Posterior cingulate gyrus (tissue), 11 donors: ENCODE data around the gene KIF3A.

Experiments
- DNase-seq, 10 donors: peaks; one replicate each; pipeline versions ENCODE4 v3.0.0 to v3.0.0-alpha.2; 2020 to 2021; ENCODE audit warnings: mixed read lengths in 3 of 10
- intact Hi-C: fragments of 100-400 bp; cut with DNase I; formaldehyde crosslinking; loops from one replicate; pipeline ENCODE4 v1.15.1; 2023

Gene KIF3A

DNA sequence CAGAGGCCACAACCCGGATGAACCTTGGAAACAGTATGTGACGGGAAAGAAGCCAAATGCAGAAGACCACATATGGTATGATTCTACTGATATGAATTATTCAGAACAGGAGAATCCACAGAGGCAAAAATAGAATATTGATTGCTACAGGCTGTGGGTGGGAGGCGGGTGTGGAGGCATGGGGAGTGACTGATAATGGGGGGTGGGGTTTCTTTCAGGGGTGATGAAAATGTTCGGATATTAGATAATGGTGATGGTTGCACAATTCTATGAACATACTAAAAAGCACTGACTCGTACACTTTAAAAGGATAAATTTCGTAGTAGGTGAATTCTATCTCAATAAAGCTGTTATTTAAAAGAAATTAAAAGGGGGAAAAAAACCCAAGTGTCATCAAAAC lies 52.9 kb downstream of the KIF3A start:
- DNase-seq, result no peak
- intact Hi-C loops, result no loop called here

DNA sequence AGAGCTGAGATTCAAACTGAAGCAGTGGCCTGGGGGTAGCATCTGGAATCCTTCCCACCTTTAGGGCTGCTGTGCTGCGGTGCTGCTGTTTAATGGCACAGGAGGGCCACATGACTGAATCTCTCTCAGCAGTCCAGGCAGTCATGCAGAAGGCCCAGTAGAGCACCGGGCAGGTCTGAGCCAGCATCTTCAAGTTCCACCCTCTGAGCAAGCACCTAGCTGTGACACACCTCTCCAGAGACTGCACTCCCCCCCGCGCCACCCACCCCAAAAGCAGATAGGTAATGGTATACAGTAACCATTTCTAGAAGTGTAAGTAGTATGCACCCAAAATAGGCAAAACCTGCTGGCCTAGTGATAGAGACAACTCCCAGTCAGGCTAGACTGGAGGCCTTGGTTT lies 55.4 kb downstream of the KIF3A start:
- no peak for DNase-seq
- intact Hi-C loops, result no loop called here

DNA sequence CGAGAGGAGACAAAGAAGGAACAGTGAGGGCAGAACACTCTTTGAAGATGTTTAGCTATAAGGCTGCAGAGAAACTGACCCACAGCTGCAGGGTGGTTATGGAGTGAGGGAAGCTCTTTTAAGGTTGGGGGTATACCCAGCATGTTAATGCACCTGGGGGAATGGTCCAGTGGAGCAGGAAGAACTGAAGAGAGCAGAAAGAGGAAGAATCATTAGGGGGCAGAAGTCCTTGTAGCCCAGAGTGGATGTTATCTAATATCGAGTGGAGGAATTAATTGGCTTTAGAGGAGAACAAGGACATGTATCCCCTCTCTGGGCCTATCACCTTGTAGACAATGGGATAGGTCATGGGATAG lies 55.9 kb downstream of the KIF3A start:
- intact Hi-C loops, result no loop called here
- DNase-seq, result peak in 1 of 10 donors; percentile 24

DNA sequence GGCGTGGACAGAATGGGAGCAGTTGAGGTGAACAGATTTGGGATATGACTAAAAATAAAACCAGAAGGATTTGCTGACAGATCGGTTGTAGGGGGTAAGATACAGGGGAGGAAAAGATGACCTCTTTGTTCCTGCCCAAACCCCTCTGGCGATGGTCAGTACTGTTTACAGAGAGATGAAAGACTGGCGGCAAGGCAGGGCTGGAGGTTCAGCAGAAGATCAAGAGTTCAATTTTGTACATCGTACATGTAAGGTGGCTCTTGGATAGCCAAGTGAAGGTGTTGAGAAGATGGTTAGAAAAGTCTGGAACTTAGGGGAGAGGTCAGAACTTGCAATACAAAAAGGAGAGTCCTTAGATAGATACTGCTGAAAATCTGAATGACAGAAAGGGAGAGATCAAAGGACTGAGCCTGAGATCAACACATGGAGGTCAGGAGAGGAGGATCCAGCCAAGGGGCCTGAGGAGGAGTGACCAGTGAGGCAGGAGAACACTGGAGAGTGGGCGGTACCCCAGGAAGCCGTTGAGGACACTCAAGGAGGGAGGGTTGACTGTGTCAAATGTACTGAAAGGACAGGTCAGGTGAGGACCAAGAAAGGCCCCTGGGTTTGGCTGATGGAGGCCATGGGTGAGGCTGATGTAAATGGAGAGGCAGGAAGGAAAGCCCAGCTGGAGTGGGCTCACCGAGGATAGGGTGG lies 56.4 kb downstream of the KIF3A start:
- DNase-seq, result no peak
- intact Hi-C loops, result no loop called here

DNA sequence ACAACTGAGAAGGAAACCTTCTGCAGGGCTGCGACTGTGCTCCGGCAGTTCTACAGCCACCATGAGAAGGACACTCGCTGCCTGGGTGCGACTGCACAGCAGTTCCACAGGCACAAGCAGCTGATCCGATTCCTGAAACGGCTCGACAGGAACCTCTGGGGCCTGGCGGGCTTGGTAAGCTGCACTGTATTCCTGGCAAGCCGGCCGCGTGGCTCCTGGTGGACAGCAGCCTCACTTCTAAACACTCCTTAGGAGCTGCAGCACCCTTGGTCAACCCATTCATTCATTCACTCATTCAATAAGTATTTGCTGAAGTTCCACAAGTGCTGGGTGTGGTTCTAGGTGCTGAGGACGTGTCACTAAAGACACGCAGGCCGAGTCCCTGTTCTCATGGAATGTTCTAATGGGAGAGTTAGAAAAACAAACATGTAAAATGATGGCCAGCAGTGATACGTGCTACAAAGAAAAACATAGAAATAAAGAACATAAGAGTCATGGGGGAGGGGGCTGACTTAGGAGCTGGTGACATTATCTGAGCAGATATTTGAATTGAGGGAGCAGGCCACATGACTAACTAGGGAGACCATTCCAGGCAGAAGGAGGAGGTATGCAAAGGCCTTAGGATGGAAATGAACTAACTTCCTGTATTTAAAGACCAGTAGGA lies 57.5 kb downstream of the KIF3A start:
- intact Hi-C loops, result no loop called here
- peak in 2 of 10 donors; percentile 66 to 82 for DNase-seq

DNA sequence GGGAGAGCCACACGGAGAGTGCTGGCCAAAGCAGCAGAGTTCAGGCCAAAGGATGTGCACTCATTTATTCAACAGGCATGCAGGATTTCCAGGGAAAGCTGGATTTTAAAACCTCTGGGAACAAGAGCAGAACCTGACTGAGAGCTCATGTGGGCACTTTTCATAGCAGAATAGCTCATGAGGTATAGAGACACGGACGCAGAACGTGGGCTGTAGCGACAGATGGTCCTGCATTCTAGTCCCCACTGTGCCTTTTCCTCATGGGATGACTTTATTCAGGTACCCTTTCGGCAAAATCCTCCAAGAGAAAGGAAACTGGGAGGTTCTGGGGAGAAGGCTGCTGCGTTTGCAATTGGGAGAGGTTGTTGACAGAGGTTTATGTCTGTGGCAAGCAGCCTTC lies 58.2 kb downstream of the KIF3A start:
- intact Hi-C loops, result no loop called here
- peak in 1 of 10 donors; percentile 66 for DNase-seq

DNA sequence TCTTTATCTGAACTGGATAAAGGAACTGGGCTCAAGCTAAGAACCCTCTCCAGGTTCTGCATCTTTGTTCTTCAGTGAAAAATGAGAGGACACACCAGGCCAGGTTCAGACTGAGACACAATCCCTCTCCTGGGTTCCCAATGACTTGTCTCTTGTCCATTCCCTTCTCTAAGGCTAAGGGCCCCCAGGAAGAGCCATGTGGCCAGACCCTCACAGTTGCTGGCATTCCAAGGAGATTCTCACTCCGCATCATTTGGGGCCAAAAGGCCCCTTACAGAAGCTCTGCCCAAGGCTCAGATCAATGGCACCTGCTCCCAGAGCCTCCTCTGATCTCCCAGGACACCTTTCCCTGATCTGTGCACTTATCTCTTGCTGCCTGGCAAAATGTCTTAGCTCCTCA lies 58.6 kb downstream of the KIF3A start:
- DNase-seq, result no peak
- intact Hi-C loops, result no loop called here

DNA sequence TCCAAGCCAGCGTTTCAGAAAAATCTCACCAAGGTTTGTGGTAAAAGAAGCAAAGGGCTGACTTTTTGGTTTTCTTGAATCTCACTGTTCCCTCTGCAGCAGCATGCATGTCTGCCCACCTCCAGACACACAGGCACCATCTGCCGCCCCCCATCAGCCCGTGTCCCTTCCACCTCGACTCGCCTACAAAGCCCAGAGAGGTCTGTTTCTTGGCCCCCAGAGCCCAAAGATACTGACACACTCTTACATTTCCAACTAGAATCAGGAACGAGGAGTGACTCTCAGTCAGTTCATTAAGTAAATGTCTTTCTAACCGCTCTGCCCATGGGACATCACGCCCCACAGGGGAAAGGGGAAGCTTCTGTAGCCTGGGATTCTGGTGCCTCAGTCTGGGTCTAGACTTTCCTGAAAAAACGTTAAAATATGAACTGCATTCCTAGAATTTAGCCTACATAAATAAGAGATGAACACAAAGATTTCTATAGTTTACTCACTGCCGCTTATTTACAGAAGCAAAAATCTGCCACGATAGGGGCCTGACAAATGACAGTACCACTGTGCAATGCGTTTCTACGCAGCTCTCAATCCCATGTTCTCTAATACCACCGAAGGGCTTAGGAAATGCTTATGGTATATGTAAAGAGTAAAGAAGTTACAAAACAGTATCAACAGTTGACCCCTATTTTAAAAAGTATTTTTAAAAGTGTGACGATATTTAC lies 59.5 kb downstream of the KIF3A start:
- peak in 1 of 10 donors; percentile 25 for DNase-seq
- intact Hi-C loops, result no loop called here

DNA sequence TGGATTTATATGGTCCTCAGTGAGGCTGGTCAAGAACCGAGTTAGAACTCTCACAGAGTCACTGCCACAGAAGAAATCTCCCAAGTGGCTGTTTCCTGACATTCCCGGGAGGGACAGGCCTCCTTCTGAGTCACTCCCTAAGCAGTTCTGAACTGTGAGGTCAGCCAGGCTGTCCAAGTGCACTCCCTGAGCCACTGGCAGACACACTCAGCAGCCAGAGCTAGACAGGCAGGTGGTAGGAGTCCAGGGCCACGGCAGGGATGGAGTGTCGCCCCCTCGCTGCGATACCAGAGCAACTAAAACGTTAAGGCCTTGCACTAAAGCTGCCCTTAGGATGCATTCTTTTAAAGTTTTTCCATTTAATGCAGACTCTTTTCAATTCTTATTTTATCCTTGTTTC lies 60.2 kb downstream of the KIF3A start:
- intact Hi-C loops, result no loop called here

DNA sequence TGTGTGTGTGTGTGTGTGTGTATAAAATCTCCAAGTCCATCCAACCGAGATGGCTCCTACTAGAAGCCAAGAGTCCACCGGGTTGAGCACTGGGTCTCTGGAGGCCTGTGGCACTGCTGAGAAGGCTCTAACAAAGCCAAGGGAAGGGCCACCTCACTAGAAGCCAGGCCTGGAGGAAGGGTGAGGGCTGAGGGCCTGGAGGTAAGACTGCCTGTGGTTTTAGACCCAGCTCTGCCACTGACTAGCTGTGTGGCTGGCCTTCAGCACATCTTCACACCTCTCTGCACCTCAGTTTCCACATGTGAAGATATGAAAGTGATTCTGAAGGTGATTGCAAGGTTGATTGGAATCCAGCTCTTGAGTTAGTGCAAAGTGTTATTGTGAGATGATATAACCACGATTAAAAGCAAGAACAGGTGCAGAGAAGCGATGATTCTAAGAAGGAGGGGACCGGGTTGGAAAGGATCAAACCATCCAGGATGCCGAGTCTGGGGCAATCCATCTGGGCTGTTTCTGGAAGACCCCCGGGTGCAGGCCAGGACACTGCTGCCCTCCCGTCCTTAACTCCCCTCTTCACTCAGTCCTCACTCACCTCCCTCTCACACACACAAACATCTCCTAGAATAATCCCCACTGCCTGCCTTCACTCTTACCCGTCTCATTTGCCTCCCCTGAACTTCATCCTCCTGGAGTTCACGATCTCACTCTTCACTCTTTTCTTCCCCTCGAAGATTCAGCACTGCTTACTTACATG lies 61.2 kb downstream of the KIF3A start:
- intact Hi-C loops, result no loop called here
- DNase-seq, result peak in 1 of 10 donors; percentile 53

More for the DNA sequence above, 60.2 kb downstream of the KIF3A start:
- no peak for DNase-seq

DNA sequence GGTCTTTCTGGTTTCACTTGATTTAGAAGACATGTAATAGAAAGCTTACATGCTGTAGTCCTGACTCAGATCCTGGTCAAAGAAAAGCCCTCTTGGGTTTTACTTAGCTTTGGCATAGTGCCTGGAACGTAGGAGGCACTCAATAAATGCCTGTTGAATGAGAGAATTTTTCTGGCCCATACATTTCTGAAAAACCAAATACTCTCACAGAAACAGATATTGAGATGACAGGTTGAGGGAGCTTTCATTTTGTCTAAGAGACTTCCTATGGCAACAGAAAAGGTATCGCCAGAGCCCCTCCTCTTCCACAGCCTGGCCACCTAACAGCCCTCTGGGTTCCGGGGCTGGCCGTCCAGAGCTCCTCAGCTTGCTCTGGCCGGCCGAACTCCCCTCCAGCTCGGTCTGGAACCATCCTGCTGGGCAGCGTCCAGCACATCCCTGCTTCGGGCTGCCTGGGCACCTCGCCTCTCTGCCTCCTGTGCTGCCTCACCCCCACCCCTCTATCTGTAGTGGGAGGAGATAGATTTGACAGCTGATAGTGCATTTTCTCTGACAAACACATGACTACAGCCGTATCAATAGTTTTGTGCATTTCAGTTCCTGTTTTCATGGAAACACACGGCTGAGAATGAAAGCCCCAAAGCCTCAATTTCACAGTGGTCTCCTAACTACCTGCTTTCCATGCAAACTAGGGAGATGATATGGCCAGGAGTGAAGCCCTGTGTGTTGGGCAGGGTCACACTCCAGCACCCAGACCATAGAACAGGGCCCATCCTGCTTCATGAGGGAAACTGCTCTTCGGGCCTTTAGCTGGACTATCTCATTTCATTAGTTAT lies 62.5 kb downstream of the KIF3A start:
- DNase-seq, result no peak
- intact Hi-C loops, result no loop called here

DNA sequence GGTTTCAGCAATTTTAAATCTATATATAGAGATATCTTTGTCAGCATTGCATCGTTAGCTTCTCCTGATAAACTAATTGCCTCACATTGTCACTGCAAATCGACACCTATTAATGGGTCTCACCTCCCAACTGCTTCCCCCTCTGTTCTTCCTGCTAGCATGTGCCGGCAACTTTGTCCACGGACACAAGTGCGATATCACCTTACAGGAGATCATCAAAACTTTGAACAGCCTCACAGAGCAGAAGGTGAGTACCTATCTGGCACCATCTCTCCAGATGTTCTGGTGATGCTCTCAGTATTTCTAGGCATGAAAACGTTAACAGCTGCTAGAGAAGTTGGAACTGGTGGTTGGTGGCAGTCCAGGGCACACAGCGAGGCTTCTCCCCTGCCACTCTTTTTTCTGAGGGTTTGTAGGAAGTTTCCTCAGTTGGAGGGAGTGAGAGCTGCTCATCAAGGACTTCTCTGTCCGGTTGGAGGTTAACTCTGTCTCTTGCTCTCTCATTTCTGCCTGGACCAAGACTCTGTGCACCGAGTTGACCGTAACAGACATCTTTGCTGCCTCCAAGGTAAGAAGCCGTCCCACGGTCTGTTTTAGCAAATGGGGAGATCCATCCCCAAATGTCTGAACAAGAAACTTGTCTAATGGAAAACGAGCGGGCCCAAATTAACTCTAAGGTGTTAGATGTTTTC lies 63.3 kb downstream of the KIF3A start, which contains the start of gene IL4:
TSS of gene IL4 (plus strand) at position 51 of the 692 bp plus-strand sequence. CDS start at position 113, 62 bp downstream.
- no peak for DNase-seq
- intact Hi-C loops, result no loop called here

DNA sequence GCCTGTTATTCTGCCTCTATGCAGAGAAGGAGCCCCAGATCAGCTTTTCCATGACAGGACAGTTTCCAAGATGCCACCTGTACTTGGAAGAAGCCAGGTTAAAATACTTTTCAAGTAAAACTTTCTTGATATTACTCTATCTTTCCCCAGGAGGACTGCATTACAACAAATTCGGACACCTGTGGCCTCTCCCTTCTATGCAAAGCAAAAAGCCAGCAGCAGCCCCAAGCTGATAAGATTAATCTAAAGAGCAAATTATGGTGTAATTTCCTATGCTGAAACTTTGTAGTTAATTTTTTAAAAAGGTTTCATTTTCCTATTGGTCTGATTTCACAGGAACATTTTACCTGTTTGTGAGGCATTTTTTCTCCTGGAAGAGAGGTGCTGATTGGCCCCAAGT lies 63.9 kb downstream of the KIF3A start:
- intact Hi-C loops, result no loop called here
- no peak for DNase-seq

DNA sequence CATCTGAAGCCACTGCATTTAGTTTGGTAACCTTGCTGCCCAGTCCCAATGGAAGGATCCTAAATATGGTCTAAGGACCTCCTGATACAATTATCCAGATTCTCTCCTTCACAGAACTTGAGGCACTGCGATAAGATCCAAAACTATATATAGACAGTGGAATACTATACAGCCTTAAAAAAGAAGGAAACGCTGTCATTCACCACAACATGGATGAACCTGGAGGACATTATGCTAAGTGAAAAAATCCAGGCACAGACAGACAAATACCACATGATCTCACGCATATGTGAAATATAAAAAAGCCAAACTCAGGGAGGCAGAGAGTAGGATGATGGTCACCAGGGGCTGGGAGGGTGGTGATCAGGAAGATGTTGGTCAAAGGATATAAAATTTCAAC lies 66.3 kb downstream of the KIF3A start:
- no peak for DNase-seq
- intact Hi-C loops, result no loop called here

DNA sequence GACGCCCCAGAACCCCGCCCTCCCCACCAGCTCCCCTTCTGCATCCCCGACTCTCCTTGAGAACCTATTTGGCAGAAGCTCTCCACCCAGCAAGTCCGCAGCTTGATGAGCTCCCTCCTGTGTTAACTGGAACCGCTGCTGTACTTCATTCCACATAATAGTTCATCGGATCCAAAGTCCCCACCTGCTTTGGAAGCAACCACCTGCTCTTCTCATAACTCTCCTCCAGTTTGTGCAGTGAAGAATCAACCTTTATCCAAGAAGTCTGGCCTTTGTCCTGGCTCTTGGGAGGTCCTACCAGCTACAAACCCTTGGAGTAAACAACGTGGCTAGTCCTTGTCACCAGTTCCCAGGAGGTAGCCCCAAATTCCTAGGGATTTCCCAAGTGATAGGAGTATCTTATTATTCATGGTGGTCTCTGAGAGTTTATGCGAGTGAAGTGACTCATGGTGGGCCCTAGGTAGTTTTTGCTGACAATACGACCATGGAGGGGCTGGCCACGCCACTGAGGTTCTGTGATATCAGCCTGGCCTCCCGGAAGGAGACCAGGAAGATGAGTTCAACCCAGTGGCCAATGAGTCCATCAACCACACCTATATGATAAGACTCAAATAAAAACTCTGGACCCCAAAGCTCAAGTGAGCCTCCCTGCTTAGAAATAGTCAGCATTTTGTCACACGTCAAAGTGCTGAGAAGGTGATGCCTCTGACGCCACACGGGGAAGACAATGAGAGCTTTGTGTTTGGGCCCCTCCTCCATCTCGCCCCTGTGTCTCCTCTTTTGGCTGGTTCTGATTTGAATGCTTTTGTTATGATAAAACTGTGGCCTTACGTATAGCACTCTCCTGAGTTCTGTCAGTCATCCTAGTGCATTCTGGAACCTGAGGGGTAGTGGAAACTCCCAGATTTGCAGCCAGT lies 67.1 kb downstream of the KIF3A start:
- intact Hi-C loops, result no loop called here
- no peak for DNase-seq

DNA sequence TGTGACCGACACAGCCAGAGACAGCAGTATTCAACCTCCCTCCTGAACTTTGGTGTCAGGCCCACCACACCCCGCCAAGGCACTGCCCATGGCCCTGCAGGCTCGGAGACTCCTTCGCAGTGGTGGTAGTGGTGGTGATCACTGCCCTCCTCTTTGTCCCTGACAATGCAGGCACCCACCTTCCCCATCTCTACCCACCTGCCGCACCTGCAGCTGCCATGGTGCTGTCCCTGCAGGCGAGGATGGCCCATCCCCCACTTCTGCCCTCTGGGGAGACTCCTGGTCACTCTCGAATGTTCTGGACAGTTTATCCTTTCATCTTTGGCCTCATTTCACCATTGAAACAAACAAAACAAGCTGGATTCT lies 67.9 kb downstream of the KIF3A start:
- DNase-seq, result peak in 1 of 10 donors; percentile 65
- intact Hi-C loops, result no loop called here

DNA sequence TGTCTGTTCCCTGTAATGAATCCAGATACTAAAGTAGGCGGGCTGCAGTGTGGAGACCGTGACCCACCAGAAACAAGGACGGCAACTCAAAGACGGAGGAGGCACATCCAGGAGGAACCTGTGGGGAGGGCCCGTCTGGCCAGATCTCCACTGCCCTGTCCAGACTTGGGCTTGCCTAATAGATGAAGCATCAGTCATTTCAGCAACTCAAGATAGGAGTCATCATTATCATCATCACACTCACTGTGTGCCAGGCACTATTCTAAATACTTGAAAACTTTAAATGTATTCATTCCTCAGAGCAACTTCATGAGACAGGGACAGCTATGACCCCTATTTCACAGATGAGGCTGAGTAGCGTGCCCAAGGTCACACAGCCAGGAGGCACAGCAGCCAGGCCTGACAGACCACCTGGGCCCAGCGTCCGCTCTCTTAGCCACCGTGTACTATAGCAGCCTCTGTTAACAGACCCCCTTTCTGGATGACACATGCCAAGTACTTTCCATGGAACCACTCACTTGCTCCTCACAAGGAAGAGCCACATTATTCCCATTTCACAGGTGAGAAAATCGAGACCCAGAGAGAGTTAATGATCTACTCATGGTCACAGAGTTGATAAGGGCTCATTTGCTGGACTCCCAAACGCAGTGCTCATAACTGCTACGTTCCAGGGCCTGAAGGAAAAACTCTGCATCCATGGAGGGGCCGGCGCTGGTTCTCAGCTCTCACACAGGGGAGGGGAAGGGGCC lies 68.5 kb downstream of the KIF3A start:
- intact Hi-C loops, result no loop called here

More for the DNA sequence above, 68.5 kb downstream of the KIF3A start:
- DNase-seq, result peak in 1 of 10 donors; percentile 57
